GM19193 (cell line): ENCODE measurements around the gene NEGR1.

Source experiments
- POLR2A ChIP-seq: IDR thresholded peaks from 4 replicates; pipeline ENCODE4 v1.6.1; 2011; ENCODE audit not compliant: insufficient read depth, insufficient read length; ENCODE audit errors: extremely low read depth

NEGR1 gene

DNA sequence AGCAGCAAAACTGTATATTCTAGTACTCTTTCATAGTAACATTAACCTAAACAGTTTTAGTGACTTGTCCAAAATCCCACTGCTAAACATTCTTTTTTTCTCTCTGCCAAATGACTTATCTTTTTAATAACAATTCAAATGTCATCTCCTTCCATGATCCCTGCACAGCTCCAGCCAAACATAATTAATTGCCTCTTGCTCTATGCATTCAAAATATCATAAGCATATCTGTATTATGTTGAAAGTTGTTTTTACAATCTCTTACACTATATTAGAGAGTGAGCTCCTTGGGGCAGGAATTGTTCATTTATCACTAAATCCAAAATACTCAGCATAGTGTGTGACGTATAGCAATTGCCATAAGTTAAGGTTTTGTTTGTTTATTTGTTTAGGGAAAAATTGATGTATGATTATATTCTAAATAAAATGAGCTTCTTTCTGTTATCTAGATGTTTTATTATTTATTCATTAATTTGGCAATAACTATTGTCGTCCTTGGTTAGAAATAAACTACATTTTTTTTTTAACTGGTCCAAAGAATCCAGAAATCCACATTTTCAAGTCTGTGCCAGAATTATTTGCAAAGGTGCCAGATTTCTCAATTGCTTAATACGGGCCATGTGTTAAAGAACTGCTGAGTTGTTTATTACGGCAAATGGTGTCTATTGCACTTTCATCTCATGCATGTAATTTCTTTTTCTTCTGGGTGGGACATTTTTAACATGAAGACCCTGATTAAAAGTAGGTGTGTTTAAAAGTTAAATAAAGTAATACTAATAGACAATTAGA lies 624.3 kb downstream of the NEGR1 start:
- TF ChIP-seq POLR2A = no peak

DNA sequence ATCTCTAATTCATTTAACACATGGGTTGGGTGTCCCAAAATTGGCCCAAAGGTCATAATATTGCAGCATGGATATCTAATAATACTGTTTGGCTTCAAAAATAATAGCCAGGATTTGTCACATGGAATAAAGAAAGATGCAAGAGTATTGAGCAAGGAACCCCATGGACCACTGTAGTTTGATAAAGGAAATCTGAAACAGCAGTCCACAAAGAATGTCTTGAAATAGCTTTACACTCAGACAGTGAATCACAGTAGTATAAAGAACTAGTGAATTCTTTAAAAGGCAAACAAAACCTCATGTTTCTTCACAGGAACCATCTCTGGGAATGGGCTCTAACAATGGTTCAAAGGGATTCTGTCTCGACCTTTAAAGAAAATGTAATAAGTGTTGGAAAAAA lies 625.4 kb downstream of the NEGR1 start:
- TF ChIP-seq POLR2A = no peak

DNA sequence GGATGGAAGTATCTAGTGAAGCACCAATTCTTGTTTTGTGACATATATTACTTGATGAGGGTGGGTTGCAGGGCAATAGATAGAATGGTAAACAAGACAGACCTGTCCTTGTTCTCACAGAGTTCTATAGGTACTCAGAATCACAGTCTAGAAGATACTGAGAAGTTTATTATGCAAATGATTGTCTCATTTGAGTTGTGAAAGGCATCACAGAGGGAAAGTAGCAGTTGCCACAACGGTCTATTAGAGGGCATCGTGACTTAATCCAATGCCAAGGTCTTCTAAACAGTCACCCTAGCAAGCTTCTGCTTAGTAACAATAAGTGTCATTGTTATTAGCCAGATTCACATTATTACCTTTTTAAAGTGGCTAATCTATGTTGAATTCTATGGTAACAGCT lies 626.7 kb downstream of the NEGR1 start:
- TF ChIP-seq POLR2A = no peak

DNA sequence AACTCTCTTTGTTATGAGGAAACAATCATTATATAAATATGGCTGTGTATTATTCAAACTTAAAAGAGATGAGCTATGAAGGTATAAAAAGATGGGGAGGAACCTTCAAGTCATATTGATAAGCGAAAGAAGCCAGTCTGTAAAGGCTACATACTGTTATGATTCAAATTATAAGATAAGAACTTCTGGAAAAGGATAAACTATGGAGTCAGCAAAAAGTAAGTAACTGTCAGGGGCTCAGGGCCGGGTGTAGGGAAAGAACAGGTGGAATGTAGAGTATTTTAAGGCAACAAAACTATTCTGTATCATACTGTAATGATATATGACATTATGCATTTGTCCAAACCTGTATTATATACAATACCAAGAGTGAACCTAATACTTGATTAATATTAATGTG lies 628.4 kb downstream of the NEGR1 start:
- no peak for TF ChIP-seq POLR2A

DNA sequence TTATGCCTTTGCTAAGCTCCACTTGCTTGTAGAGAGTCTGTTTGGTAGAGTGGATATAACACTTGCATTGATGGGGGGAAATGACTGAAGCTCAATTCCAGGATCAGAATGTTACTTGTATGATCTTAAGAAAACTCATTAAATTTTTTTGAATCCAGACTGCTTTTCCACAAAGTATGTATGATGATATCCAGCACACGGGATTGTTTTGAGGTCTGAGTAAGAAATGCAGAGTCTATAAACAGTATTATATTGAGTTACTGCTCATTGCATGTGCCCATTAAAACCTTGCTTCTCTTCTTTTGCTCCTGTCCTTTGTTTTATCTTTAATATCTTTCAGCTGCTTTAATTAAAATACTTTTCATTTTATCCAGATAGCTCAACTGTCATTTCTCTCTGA lies 631.1 kb downstream of the NEGR1 start:
- TF ChIP-seq POLR2A = no peak

DNA sequence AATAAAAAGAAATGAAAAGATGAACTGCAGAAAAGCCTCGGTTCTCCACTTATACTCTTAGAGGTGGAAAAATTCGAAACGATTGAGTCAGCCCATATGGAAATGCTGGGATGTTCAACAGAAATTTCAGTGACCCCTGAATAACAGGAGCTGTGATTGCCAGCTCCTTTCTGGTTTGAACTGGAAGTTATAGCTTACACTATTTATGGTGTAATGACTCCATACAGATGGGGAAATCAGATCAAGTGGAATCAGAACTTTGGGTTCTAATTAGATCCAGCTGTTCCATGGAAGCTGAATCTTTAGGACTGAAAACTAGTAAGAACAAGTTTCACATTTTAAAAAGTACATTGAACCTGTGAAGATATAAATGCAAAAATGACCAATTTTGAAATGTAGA lies 632.2 kb downstream of the NEGR1 start:
- no peak for TF ChIP-seq POLR2A

DNA sequence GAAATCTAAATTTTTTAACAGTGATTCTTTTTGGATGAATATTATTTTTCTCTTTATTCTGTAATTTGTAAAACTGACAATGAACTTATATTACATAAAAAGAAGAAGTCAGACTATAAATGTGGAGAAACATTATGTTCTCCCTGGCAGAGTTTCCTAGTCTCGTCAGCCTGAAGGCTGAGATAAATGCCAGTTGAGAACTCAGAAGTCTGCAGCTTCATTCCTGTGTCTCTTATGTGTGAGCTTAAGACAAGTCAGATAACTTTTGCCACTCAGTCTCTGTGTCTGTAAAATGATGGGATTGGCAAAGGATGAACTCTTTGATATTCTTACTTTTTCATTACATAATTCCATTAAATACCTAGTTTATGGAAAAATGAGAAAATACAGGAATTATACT lies 632.7 kb downstream of the NEGR1 start:
- no peak for TF ChIP-seq POLR2A

DNA sequence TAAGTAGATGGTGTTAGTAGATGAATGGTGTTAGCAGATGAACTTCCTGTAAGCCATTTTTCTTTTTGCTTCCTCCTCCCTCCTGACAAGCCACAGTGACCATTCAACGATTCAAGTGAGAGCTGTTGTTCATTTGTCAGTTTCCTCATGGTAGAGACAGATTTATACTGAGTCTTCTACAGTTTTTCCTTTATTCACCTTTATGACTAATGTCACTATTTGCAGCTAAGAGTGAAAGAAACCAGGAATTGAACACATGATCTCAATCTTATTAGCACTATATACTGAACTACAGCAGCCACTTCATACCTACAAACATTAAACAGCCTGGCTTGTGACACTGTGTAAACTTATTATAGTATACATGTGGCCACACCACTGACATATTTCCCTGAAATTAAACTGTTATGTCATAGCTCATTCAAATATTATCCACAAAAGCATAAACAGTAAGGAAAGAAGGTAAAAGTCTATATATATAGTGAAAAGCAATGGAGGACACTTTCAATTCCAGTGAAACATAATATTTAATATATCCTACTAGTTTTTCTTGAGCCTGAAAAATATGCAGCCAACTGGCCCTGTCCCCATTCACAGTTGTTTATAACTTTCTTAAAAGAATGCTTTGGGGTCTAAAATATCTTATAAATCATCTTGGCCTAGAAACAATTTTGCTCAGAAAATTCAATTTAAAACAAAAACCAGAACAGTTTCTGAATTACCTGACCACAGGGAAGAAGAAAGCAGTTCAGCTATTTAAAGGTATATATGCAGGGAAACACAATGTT lies 634.6 kb downstream of the NEGR1 start:
- TF ChIP-seq POLR2A = no peak

DNA sequence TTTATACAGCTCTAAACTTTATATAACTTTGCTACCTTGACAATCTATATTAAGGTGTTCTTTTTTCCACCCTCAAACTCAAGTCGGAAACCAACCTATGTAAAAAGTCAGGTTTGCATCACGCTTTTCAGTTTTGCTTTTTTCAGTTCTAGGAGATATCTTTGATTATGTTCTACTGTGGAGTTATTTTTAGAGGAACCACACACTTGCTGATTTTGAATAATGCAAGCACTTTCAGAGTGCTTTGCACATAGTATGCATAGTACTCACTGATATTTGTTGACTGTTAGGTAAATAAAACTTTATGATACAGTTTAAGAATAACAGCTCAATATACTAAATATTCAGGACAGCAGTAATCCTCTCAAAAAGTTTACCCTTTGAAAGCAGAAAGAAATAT lies 637.3 kb downstream of the NEGR1 start:
- TF ChIP-seq POLR2A = no peak

DNA sequence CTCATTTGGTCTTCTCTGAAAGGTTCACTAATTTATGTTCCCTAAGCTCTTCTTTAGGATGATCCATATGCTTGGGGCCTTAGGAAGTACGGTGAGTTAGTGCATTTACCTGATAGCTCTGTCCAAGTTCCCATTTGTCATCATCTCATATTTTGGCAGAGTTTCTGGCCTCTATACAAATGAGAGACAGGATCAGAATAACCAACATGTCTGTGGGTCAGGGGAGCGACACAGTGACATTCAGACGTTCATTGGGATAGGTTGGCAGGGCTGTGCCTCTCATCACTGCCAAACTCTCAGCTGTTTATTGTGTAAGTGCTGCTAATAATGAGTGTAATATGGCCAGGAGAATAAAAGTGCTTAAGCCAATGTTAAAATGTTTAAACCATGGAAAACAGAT lies 640.4 kb downstream of the NEGR1 start:
- TF ChIP-seq POLR2A = no peak

DNA sequence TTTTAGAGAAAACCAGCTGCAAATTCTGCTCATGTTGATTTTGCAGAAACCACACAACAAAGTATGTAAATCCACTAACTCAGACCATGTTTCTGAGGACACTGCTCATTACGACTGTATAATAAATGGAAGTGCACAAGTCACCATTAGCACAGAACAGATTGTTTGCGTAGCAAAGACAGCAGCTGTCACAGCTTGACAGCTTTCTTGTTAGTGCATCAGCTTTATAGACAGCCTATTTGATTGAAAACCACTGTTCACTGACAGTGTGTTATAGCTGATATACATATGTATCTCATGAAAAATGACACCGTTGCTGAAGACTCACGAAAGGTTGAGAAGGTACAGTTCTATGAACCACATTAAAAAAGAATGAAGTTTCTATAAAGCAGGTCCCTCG lies 641.3 kb downstream of the NEGR1 start:
- TF ChIP-seq POLR2A = no peak

DNA sequence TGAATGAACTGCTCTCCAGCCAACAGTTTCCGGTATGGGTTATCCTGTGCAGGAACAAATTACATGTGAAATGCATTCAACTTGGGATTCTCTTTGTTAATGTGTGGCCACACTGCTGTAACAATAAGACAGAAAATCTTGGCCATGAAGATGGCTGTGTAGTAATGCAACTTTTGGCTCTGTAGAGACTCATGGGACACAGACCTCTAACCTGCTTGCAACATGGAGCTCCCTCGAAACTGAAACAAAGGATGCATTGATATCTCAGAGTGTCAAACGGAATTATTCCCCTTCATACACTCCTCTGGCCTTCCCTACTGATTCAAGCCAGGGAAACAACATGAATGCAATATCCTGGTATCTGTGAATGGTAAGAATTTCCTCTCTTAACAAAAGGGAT lies 642.2 kb downstream of the NEGR1 start:
- TF ChIP-seq POLR2A = no peak

DNA sequence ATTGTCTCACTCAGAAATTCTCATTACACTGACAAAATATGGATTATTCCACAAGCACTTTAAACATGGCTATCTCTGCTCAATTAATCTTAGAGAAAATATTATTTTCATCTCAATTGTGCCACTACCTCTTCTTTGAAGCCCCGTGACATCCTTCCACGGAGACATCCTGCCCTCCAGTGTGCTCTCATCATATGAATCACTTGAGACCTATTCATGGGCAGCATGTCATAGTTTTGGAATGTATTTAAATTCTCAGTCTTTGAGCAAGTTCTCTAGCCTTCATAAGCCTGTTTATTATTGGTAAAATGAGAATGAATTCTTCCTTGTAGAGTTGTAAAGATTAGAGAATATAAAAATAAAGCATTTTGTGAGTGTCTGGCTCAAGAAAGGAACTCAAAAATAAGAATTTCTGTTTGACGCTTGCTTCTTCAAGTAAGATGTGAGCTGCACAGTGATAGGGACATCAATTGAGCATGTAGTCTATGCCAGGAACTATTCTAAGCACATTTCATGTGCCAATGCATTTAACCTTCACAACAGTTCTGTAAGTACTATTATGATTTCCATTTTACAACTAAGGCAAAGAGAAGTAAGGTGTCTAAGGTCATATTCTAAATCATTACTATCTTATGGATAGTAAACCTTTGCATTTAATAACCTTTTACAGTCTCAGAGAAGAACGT lies 644.1 kb downstream of the NEGR1 start:
- no peak for TF ChIP-seq POLR2A

DNA sequence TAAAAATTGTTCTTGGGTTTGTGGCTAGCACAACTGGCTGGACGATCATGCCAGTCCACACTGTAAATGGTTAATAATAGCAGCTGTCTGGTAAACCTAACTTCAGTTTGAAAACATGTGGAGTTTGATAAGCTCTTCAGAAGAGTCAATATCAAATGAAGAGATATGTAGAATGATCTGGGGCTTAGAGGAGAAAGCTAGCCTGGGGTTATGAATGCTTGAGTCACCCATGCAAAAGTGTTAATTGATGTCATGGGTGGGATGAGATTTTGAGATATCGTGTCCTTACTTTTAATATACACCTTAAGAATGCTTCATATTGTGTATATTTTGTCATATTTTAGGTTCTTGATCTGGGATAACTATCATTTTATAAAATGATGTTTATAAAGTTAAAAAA lies 646.8 kb downstream of the NEGR1 start:
- TF ChIP-seq POLR2A = no peak

DNA sequence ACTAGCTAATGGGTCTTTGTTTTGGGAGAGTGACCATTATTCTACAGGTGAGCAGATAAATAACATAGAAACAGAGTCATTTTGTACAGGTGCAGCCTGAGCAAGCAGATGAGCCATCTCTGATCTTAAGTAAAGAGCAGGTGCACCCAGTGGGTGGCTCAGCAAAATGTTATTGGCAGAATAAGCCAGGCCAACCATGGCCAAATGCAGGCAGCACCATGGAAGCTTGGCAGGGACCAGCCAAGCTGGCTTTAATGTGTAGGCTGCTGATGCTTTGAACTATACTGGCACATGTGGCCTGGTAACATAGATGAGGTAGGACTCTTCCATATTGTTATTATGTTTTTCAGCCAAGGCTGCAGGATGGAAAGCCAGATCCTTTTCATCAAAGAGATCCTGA lies 648.2 kb downstream of the NEGR1 start:
- TF ChIP-seq POLR2A = no peak

DNA sequence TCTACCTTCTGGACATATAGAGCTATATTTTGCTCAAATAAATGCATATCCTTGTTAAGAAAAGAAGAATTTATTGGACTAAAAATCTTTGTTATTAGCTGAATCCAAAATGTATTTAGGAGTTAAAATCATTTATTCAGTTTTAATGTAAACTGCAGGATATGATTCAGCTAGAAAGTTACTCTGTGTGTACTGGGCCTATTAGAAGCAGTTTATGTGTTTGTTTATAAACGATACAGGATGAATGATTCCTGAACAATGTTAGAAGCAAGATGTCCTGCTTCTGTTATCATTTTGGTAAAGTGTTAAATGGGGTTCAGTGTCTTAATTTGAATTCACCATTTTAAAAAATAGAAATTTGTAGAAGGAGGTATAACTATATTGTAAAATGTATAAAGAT lies 652.3 kb downstream of the NEGR1 start:
- no peak for TF ChIP-seq POLR2A
